Right kidney (tissue), 1 donor: ENCODE data around the gene ARL4C.
"Not testable (repeated sequence)": the region's sequence is repeated elsewhere in the genome, so short reads cannot be mapped to it uniquely, and the experiment has no call there.

Experiments
- DNase-seq: peaks from one replicate; pipeline ENCODE4 v3.0.0-alpha.2; 2016

ARL4C gene

GRCh38 chr2:234478121-234478858, 18.6 kb downstream of the ARL4C start:
- DNase-seq = no peak

GRCh38 chr2:234476766-234477165, 20.1 kb downstream of the ARL4C start:
- DNase-seq = no peak

GRCh38 chr2:234474654-234475053, 22.2 kb downstream of the ARL4C start:
- no peak for DNase-seq

GRCh38 chr2:234472155-234472554, 24.7 kb downstream of the ARL4C start:
- no peak for DNase-seq

- no peak for DNase-seq
Observed at GRCh38 chr2:234469972-234470371, 26.9 kb downstream of the ARL4C start.

- no peak for DNase-seq
Observed at GRCh38 chr2:234469251-234469845, 27.5 kb downstream of the ARL4C start.

DNA sequence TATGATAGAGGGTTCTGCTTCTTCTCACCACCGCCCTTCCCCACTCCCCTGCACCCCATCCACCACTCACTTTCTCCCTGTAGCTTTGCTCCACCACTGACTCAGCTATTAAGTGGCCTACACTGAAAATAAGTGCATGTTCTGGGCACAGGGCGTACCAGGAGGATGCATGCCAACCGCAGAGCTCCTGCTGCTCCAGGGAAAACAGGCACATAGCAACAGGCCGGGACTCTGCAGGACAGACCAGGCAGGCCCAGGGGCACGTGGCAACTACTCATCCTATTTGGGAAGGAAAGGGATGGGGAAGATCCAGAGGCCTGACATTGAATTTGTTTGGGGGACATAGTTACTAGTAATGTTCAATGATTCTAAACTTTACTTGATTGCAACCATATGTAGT, 28.4 kb downstream of the ARL4C start:
- no peak for DNase-seq

DNA sequence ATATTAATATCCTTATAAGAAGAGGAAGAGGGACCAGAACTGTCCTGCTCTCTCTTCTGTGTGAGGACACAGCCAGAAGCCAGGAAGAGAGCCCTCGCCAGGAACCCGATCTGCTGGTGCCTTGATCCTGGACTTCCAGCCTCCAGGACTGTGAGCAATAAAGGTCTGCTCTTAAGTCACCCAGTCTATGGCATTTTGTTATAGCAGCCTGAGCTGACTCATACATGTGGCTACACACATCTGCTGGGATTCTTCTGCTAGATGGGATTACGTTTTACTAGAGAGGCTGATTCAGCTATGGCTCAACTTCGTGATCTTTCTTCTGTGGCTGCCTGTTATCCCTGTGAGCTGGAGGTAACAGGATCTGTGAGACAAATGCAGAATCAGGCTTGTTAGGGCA, 29.6 kb downstream of the ARL4C start:
- DNase-seq = no peak

DNA sequence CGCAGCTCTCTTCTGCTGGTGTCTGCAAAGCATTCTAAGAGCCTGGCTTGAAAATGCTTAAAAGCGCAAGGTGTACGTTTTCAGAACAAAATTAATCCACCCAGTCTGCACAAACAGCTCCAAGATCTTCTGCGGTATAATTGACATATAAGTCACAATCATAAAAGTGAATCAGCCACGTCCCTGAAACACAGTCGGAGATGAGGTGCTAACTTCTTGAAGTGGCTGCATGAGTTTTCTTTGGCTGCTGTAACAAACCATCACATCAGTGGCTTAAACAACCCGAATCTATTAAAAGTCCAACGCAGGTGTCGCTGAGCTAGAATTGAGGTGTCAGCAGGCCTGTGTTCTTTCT, 32.6 kb downstream of the ARL4C start:
- no peak for DNase-seq

GRCh38 chr2:234463626-234464290, 33.1 kb downstream of the ARL4C start:
- DNase-seq = no peak

GRCh38 chr2:234462218-234462992, 34.5 kb downstream of the ARL4C start:
- DNase-seq = no peak

GRCh38 chr2:234459401-234460009, 37.4 kb downstream of the ARL4C start:
- no peak for DNase-seq

DNA sequence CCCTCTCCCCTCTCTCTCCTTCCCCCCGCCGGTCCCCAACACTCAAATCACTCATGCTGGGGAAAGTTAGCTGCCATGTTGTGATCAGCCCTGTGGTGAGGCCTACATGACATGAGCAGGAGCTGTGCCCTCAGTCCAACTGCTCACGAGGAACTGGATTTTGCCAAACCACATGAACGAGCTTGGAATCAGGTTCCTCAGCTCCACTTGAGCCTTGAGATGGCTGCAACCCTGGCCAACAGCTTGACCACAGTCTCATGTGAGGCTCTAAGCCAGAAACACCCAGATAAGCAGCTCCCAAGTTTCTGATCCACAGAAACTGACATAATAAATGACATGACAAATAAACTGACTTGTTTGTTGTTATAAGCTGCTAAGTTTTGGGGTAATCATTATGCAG, 38.4 kb downstream of the ARL4C start:
- DNase-seq = no peak

GRCh38 chr2:234457421-234457820, 39.5 kb downstream of the ARL4C start:
- no peak for DNase-seq

DNA sequence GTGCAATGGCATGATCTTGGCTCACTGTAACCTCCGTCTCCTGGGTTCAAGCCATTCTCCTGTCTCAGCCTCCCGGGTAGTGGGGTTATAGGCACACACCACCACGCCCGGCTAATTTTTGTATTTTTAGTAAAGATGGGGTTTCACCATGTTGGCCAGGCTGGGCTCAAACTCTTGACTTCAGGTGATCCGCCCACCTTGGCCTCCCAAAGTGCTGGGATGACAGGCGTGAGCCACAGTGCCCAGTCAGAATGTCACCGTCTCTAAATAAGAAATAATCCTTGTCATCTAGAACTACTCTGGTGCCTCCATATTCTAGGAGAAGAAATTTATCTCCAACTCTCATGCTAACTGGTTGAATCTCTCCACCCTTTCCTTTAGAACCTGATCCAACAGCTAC, 41.6 kb downstream of the ARL4C start:
- not testable (repeated sequence) for DNase-seq

DNA sequence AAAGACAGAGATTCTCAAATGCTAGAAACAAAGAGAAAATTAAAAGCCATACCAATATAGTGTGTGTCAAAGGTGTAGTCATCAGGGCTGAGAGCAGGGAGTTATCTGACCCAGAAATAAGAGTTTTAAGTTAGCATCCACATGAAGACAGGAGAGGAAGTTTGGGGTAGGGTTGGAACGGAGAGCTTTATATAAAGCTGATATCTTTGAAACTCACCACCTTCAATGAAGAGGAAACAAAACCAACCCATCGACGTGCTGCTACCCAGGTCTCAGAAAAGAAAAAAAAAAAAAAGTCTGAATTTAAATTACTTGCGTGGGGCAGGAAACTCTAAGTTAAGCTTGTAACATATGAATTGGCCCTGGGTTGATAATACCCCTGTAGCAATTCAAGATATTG, 42.4 kb downstream of the ARL4C start:
- DNase-seq = no peak

DNA sequence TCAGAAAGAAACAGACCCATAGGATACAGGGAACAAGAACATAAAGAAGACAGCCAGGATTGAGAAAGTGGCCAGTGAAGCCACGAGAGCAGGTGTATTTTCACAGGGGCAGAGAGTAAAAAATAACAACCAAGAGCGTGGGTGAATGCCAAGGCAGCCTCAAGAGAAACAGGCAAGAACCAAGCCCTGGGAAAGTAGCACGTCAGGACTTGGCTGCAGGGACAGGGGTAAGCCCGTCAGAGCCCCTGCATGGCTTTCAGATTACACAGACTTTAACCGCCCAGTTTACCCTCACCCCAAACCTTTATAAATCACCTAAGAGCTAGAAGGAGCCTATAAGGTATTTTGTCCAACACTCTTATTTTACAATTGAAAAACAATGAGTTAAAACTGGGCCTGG, 43.7 kb downstream of the ARL4C start:
- DNase-seq = no peak

DNA sequence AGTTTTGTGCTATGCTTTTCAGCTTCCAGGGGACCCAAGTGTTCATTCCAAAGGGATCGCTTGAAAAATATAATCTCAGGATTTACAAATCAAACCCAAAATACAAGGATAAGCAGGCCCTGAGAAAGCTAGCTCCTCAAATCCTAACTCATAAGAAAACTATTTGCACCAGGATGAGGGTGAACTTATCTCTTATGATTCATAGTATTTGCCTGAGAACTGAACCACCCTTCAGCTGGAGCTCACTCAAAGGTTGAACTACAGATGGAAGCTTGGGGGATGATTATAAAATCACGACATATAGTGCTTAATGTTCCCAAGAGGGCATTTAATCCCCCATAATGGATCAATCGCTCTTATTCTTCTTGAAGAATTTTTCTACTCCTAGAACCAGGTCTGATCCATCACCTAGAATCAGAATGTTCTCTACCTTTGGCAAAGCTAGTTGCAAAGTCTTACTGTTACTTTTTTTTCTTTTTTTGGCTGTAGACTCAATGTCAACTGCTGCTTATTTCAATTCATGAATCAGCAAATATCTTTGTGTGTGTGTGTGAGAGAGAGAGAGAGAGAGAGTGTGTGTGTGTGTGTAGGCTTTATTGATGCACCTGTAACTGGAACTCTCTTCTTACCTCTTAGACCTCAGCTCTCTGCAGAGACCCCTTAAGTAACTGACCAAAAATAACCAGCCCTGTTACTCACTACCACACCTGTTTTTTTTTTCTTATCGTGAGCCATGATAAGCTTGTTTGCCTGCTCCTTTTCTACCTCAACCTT, 44.8 kb downstream of the ARL4C start:
- DNase-seq = no peak

DNA sequence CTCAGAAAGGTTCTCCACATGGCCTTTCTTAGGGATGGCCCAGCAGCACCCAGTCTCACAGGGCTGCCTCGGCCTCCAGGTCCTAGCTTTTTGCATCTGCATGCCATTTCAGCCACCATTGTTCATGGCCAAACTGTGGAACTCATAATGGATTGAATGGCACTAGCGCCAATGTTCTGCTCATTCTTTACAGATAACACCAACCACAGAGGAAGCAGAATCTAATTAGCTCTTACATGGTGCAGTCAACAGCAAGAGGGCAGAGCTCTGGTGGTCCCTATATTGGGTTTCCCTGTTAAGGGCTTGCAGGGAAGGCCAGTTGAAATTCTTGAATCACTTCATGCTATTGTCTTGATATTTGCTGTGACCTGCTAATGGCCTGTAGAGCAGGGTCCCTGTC, 45.6 kb downstream of the ARL4C start:
- DNase-seq = no peak

- no peak for DNase-seq
Observed at GRCh38 chr2:234450431-234451124, 46.3 kb downstream of the ARL4C start.

DNA sequence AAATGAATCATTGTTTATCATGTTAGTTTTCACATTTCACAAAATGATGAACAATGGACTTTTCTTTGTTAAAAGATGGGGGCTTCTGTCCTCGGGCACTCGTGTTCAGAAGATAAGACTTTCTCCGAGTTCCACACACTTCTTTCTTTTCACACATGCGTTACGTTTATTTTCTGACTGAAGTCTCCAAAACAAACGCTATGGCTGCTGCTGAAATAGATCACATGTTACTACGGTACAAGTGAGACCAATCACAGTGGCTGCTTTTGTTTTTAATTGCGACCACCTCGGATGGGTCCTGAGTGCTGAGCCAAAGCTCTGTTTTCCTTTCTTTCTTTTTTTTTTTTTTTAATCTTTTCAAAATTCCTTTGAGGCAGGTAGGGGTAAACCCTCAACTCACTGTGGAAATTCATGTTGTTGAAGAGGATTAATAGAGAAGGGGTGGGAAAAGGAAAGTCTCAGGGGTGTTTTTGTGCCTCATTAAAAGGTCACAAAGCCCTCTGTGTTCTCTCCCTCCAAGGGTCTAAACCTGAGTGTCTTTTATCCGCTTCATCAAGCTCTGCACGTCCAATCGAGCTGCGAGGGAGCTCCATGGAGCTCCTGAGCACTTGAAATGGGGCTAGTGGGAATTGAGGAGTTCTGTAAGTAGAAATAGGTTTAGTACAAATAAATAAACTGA, 48.2 kb downstream of the ARL4C start:
- DNase-seq = no peak
